Parathyroid adenoma (tissue), 2 donors: Measurements from ENCODE around the gene WDR43.
A peak's percentile ranks its signal among the peaks of the same experiment; 100 is the strongest.

Source experiments
- H2AFZ ChIP-seq: fragments of 300-600 bp; sonication (generic); one replicate; pipeline ENCODE4 v1.7.0; 2017; ENCODE audit warnings: antibody characterized with exemption, mild to moderate bottlenecking
- H3K27ac ChIP-seq: fragments of 300-600 bp; sonication (generic); one replicate; pipeline ENCODE4 v1.7.0; 2017
- H3K27me3 ChIP-seq: fragments of 300-600 bp; sonication (generic); one replicate; pipeline ENCODE4 v1.7.0; 2017; ENCODE audit warnings: low read length; ENCODE audit not compliant: control insufficient read depth, insufficient read depth
- H3K36me3 ChIP-seq: fragments of 300-600 bp; sonication (generic); one replicate; pipeline ENCODE4 v1.7.0; 2017; ENCODE audit warnings: low read length; ENCODE audit not compliant: control insufficient read depth, insufficient read depth
- H3K4me1 ChIP-seq: fragments of 300-600 bp; sonication (generic); one replicate; pipeline ENCODE4 v1.7.0; 2017; ENCODE audit warnings: control low read depth
- H3K4me2 ChIP-seq: fragments of 300-600 bp; sonication (generic); one replicate; pipeline ENCODE4 v1.7.0; 2017; ENCODE audit warnings: low read length
- H3K4me3 ChIP-seq: fragments of 300-600 bp; sonication (generic); one replicate; pipeline ENCODE4 v1.7.0; 2017; ENCODE audit warnings: low read depth, low read length
- H3K79me2 ChIP-seq: fragments of 300-600 bp; sonication (generic); one replicate; pipeline ENCODE4 v1.7.0; 2017; ENCODE audit warnings: control low read depth
- H3K9ac ChIP-seq: fragments of 300-600 bp; sonication (generic); one replicate; pipeline ENCODE4 v1.7.0; 2017; ENCODE audit warnings: mild to moderate bottlenecking
- H3K9me3 ChIP-seq: fragments of 300-600 bp; sonication (generic); one replicate; pipeline ENCODE4 v1.7.0; 2017; ENCODE audit warnings: low read length; ENCODE audit not compliant: control insufficient read depth
- CTCF ChIP-seq: fragments of 300-600 bp; sonication (generic); IDR thresholded peaks from one replicate; pipeline ENCODE4 v1.7.0; 2017; ENCODE audit warnings: antibody characterized with exemption, mild to moderate bottlenecking
- donor health status: primary hyperparathyroidism.

WDR43 gene

GRCh38 chr2:28869494-28870145 lies 24.8 kb upstream of the WDR43 start:
- H3K79me2 ChIP-seq, result peaks cover 14% of the 10 kb centered on the region
- no peaks in the 10 kb centered on the region for H3K27me3 ChIP-seq
- H3K27ac ChIP-seq, result peak overlapping the region; percentile 72
- H2AFZ ChIP-seq, result peak overlapping the region; percentile 89
- peak overlapping the region; percentile 31 for H3K9ac ChIP-seq
- TF ChIP-seq CTCF, result no peak
- H3K4me3 ChIP-seq, result peak overlapping the region; percentile 96
- no peaks in the 10 kb centered on the region for H3K9me3 ChIP-seq
- H3K4me2 ChIP-seq, result peak overlapping the region; percentile 98
- no peaks in the 10 kb centered on the region for H3K4me1 ChIP-seq
- no peaks in the 10 kb centered on the region for H3K36me3 ChIP-seq

- no peaks in the 10 kb centered on the region for H3K27me3 ChIP-seq
- peak within 1 kb of the TSS; percentile 98 for H3K4me2 ChIP-seq
- H2AFZ ChIP-seq, result peak within 1 kb of the TSS; percentile 89
- no peak for TF ChIP-seq CTCF
- H3K4me3 ChIP-seq, result peak within 1 kb of the TSS; percentile 96
- peak within 1 kb of the TSS; percentile 72 for H3K27ac ChIP-seq
- H3K9me3 ChIP-seq, result no peaks in the 10 kb centered on the region
- H3K79me2 ChIP-seq, result peaks cover 14% of the 10 kb centered on the region
- H3K36me3 ChIP-seq, result no peaks in the 10 kb centered on the region
- H3K9ac ChIP-seq, result peak within 1 kb of the TSS; percentile 31
- H3K4me1 ChIP-seq, result no peaks in the 10 kb centered on the region
These were observed 24.1 kb upstream of the WDR43 start, which contains the start of gene TRMT61B for GRCh38 chr2:28870146-28870891. TRMT61B (minus strand) TSS chr2:28870309; CDS start chr2:28870277, 32 bp downstream.

GRCh38 chr2:28871620-28872019 lies 22.8 kb upstream of the WDR43 start:
- Histone ChIP-seq H3K4me3 (no peak overlapping the region), H3K27me3 (no peaks in the 10 kb centered on the region), H3K36me3 (no peaks in the 10 kb centered on the region), H3K9me3 (no peaks in the 10 kb centered on the region), H3K4me2 (no peak overlapping the region), H2AFZ (no peak overlapping the region), H3K27ac (no peak overlapping the region), H3K79me2 (peaks cover 11% of the 10 kb centered on the region), H3K9ac (no peak overlapping the region), H3K4me1 (no peaks in the 10 kb centered on the region)
- no peak for TF ChIP-seq CTCF

GRCh38 chr2:28880193-28880592 lies 14.3 kb upstream of the WDR43 start:
- Histone ChIP-seq H3K27ac (no peak overlapping the region), H3K36me3 (no peaks in the 10 kb centered on the region), H3K4me1 (no peaks in the 10 kb centered on the region), H3K79me2 (no peaks in the 10 kb centered on the region), H3K4me3 (no peak overlapping the region), H2AFZ (no peak overlapping the region), H3K9me3 (no peaks in the 10 kb centered on the region), H3K4me2 (no peak overlapping the region), H3K27me3 (no peaks in the 10 kb centered on the region), H3K9ac (no peak overlapping the region)
- TF ChIP-seq CTCF, result no peak
